Measurements from ENCODE around the gene ALDH3B2. TPM values are rescaled to one million over a fixed set of nuclear protein-coding genes. Genes with fewer than 3 reads are reported as not detected.

ALDH3B2 gene
- total and polyA plus RNA-seq, 2 of the 8 experiments (the other 6 are each of a cell fraction or from before 2014, with no cell fraction given) = not detected

DNA sequence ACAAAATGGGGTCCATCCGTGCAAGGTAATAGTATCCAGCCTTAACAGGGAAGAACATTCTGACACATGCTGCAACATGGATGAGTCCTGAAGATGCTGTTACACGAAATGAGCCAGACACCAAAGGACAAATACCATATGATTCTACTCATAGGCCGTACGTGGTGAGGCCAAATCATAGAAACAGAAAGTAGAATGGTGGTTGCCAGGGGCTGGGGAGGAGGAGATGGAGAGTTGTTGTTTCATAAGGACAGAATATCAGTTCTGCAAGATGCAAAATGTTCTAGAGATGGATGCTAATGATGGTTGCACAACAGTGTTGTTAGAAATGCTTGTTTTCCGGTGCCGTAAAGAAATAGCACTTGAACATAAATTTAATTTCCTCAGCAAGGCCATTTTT is 37.5 kb downstream of the ALDH3B2 start:
- POLR2A ChIA-PET (ENCODE audit: partially characterized antibody) = no interaction called here
- Histone ChIP-seq H2BK12ac (ENCODE audit: low read depth, low read length) (no peak overlapping the region), H3K9ac (replicated peaks in 1 of 4; ENCODE audit: extremely low read depth in 1 of 4, low read depth in 3 of 4, low read length in 3 of 4) (no peak overlapping the region), H3K9me3 (ENCODE audit: insufficient read depth in 2 of 2, low read depth in 1 of 2, low read length in 1 of 2) (peaks cover 3 to 6% of the 10 kb centered on the region in 2 experiments; a peak in 3 of 4 replicates), H3K23ac (ENCODE audit: insufficient read length) (no peak overlapping the region), H3K4me1 (replicated peaks in 1 of 4; ENCODE audit: control insufficient read depth in 3 of 4, insufficient read depth in 4 of 4, low read length in 3 of 4) (peaks cover 0 to 8% (median 3%) of the 10 kb centered on the region in 4 experiments; a peak in 4 of 7 replicates), H2AK5ac (ENCODE audit: low read depth, low read length) (no peak overlapping the region), H2BK20ac (ENCODE audit: low read length) (no peak overlapping the region), H3K23me2 (ENCODE audit: low read depth, low read length) (no peaks in the 10 kb centered on the region; the same call in 1 of the 2 replicates), H3K4me3 (ENCODE audit: extremely low read depth in 1 of 4, insufficient read depth in 2 of 4, low read depth in 3 of 4, low read length in 4 of 4) (no peak overlapping the region), H3K18ac (ENCODE audit: extremely low read depth, low read length) (no peak overlapping the region), H3K4ac (replicated peaks; ENCODE audit: insufficient read length, low read depth, low read length) (no peak overlapping the region), H3K79me2 (ENCODE audit: control insufficient read depth in 1 of 2, insufficient read depth in 2 of 2, low read length in 2 of 2) (no peaks in the 10 kb centered on the region), H3K36me3 (ENCODE audit: control insufficient read depth in 2 of 4, insufficient read depth in 4 of 4, low read length in 3 of 4) (no peaks in the 10 kb centered on the region), H3K14ac (ENCODE audit: insufficient read length) (no peak overlapping the region), H4K91ac (replicated peaks; ENCODE audit: insufficient read length, low read length) (no peak overlapping the region), H2AFZ (ENCODE audit: low read length) (no peak overlapping the region), H3K4me2 (ENCODE audit: insufficient read depth in 1 of 2, low read depth in 2 of 2, low read length in 2 of 2) (no peak overlapping the region), H3K79me1 (ENCODE audit: low read depth, low read length) (no peaks in the 10 kb centered on the region), H4K8ac (ENCODE audit: extremely low read depth, insufficient read depth, low read length) (no peak overlapping the region), H2BK5ac (ENCODE audit: low read depth, low read length) (no peak overlapping the region), H2BK120ac (replicated peaks; ENCODE audit: low read depth, low read length) (no peak overlapping the region), H3K27ac (ENCODE audit: low read depth, low read length) (no peak overlapping the region), H2BK15ac (ENCODE audit: low read length) (no peak overlapping the region), H4K20me1 (replicated peaks in 1 of 2; ENCODE audit: control insufficient read depth in 1 of 2, insufficient read depth in 2 of 2, low read length in 2 of 2) (no peaks in the 10 kb centered on the region), H3K27me3 (replicated peaks in 1 of 4; ENCODE audit: control insufficient read depth in 3 of 4, extremely low read depth in 1 of 4, insufficient read depth in 3 of 4, low read length in 3 of 4) (peaks cover 8 to 28% (median 15%) of the 10 kb centered on the region in 4 experiments), H4K5ac (ENCODE audit: insufficient read length, low read depth, low read length) (no peak overlapping the region), H3K56ac (replicated peaks; ENCODE audit: insufficient read length, low read depth, low read length) (no peak overlapping the region)
- CTCF ChIA-PET (ENCODE audit: partially characterized antibody) = interaction anchor here (1.2 to 10.1 kb wide), 5 partner anchors 9 to 60 kb away, joined by 3 to 99 read pairs (median 11); no protein-coding TSS in a partner anchor
- WGBS, 2 experiments (ENCODE audit: extremely low coverage in 1 of 2, insufficient coverage in 1 of 2, insufficient read length in 1 of 2, insufficient replicate concordance in 2 of 2, low coverage in 1 of 2, low lambda C conversion rate in 2 of 2, missing lambda C conversion rate in 1 of 2) = 82% methylated on average over 6 of the region's 6 CpGs; no CpG with 5 or more reads in 1 of the 2 experiments
- TF ChIP-seq PHF8 (conservative IDR thresholded peaks at IDR 0.05; ENCODE audit: low read depth, low read length) (no peak), SIN3A (conservative IDR thresholded peaks at IDR 0.05 in 1 of 2, IDR thresholded peaks at IDR 0.05 in 1 of 2; ENCODE audit: low read depth in 1 of 2, low read length in 2 of 2) (no peak), KDM4A (IDR thresholded peaks at IDR 0.05; ENCODE audit: low read depth, low read length, severe bottlenecking) (no peak), SRF (IDR thresholded peaks at IDR 0.05; ENCODE audit: low read depth, low read length) (no peak), MAFK (IDR thresholded peaks at IDR 0.05; ENCODE audit: low read depth, low read length) (no peak), NANOG (IDR thresholded peaks at IDR 0.05; ENCODE audit: insufficient read depth, low read depth, low read length, poor library complexity, severe bottlenecking) (no peak), BACH1 (IDR thresholded peaks at IDR 0.05; ENCODE audit: low read length) (no peak), SAP30 (IDR thresholded peaks at IDR 0.05; ENCODE audit: insufficient read depth, insufficient replicate concordance, low read length) (no peak)
- TF ChIP-seq, protein P1, sequence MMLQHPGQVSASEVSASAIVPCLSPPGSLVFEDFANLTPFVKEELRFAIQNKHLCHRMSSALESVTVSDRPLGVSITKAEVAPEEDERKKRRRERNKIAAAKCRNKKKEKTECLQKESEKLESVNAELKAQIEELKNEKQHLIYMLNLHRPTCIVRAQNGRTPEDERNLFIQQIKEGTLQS (IDR thresholded peaks at IDR 0.05; ENCODE audit: insufficient read depth, low read depth, low read length) = no peak
- FAIRE-seq (no peak), DNase-seq (ENCODE audit: low read depth in 1 of 2, low spot score in 2 of 2) (no peak)

All from H1 (cell line).